SK-MEL-5 (cell line): ENCODE results near the gene CXorf65. TPM values are rescaled to one million over a fixed set of nuclear protein-coding genes. Genes with fewer than 3 reads are reported as not detected.
A peak's percentile ranks its signal among the peaks of the same experiment; 100 is the strongest.

Experiments used
- DNase-seq: peaks from one replicate; pipeline ENCODE4 v3.0.0-alpha.2; 2016; ENCODE audit warnings: low read depth, low spot score
- in situ Hi-C: cut with HindIII; loops from 2 replicates; pipeline ENCODE4 v1.10.0; 2016; ENCODE audit warnings: low sequenced_read_pairs, high pct_unique_total_duplicates, low pct_unique_long_range_greater_than_20kb
- polyA plus RNA-seq, 2 experiments: library from polyadenylated mRNA; depleted of rRNA; stranded (reverse); fragments of >200 nt; gene quantifications; 2 replicates each; pipeline ENCODE4 v1.2.3, GENCODE V29; 2015
- total RNA-seq: library from RNA; depleted of rRNA; stranded (reverse); fragments of >200 nt; shearing (Covaris generic); gene quantifications from 2 replicates; pipeline ENCODE4 v1.2.3, GENCODE V29; 2014; rRNA removed

The CXorf65 gene
- total RNA-seq = not detected in 2 replicates
- polyA plus RNA-seq (2015; cell fraction: cytosol; rRNA removed) = 0.35 TPM in 1 of 2 replicates, not detected in the other
- not detected in 2 replicates for polyA plus RNA-seq (2015; cell fraction: nucleus; rRNA removed)

DNA sequence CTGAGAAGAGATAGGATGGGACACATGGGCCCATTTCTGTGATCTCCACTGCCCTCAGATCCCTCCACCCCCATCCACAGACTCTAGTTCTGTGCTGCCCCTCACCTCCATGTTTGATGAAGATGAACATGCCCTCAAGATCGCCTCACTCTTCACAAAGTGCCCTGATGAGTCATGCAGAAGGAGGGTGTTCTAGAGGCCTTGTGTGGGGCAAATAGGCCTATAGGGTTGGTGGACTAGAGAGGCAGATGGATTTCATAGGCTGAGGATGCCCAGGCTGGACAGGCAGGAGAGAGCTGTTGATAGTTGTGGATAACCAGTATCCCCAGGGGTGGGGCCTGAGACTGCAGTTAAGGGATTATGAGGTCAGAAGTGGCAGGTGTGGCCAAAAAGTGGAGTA is at the start of gene CXorf65:
TSS of gene CXorf65 (minus strand) at position 314 of the 400 bp plus-strand sequence. CDS start at position 130, 184 bp downstream.
- in situ Hi-C loops = no loop called here
- DNase-seq = no peak

DNA sequence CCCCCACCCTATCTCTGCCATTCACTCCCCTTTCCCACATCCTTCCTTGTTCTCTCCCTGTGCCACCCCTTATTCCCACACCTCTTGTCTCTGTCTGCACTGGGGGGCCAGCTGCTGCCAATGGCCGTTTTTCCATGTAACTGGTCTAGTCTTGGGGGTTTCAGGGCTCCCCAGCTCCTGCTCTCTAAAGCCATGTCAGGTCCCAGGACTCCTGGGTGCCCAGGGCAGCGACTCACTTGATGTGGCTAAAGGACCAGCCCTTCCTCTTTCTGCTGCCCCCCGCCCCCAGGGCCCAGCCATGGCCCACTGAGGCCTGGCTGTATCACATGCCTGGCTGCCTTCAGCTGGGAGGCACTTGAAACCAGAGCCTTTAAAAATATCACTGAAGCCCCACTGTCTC is 48.1 kb upstream of the CXorf65 start:
- in situ Hi-C loops = no loop called here
- no peak for DNase-seq

DNA sequence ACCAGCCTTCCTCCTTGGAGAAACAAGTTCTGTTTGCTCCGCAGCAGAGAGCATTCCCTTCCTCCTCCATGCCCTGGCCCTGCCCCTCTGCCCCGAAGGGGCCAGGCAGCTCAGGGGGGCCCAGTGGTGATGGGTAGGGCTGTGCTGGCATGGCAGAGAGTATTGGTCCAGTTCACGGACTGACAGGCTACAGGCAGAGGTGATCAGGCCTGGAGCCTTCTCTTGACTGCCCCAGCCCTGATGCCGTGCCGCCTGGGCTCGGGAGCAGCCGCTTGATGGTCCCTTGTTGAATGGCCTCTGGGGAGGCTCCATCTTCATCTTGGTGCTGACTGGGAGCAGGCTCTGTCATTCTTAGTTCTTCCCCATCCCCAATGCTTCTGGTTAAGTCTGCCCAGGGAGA is 47.7 kb upstream of the CXorf65 start:
- in situ Hi-C loops = no loop called here
- no peak for DNase-seq

DNA sequence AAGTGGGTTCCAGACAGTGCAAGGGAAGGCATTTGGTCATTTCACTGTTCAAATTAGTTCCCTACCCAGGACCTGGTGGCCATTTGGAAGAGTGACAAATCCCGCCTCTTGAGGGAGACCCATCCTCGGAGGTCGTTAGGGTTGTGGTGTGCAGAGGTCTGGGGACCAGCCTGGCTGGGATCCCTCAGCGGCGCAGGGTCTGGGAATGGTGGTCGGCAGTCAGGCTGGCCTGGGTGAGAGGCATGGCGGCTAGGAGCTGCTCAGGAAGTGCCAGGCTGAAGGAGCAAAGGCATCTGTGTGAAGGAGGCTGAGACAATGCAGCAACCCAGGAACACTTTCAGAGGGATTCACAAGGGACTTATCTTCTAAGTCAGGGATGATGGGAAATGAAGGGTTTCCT is 44.8 kb upstream of the CXorf65 start:
- in situ Hi-C loops = no loop called here
- no peak for DNase-seq

DNA sequence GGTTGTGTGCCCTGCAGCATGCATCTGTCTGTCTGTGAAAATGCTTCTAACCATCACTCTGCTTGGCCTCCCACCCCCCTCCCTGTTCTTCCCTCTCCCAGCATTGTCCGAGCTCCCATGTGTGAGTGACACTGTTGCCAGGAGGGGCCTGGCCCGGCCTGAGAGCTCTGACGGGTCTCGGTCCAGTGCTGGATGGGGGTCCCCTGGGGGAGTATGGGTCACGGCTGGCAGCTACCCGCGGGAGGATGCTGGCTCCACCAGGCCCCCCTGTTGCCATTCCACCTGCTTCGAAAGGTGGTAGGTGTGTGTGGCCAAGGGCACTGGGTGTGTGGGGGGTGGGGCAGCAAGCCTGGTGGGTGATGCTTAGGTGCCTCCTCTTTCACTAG is 41.7 kb upstream of the CXorf65 start:
- in situ Hi-C loops = no loop called here
- DNase-seq = no peak

DNA sequence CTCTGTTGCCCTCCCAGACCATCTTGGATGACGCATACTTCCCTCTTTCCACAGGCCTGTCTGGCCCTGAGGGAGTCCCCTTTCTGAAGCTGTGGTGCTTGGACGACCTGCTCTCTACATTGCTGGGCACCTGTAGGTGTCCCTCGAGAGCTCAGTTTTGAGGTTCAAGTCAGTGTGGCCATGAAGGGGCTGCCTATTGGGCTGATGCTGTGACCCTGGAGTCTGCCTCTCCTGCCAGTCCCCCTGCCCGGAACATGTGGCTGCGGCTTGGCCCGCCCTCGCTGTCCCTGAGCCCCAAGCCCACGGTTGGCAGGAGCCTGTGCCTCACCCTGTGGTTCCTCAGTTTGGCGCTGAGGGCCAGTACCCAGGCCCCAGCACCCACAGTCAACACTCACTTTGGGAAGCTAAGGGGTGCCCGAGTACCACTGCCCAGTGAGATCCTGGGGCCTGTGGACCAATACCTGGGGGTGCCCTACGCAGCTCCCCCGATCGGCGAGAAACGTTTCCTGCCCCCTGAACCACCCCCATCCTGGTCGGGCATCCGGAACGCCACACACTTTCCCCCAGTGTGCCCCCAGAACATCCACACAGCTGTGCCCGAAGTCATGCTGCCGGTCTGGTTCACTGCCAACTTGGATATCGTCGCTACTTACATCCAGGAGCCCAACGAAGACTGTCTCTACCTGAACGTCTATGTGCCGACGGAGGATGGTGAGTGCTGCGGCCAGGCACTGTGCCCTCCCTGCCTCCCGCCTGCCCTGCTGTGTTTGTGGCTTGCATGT is 41.1 kb upstream of the CXorf65 start:
- in situ Hi-C loops = no loop called here

DNA sequence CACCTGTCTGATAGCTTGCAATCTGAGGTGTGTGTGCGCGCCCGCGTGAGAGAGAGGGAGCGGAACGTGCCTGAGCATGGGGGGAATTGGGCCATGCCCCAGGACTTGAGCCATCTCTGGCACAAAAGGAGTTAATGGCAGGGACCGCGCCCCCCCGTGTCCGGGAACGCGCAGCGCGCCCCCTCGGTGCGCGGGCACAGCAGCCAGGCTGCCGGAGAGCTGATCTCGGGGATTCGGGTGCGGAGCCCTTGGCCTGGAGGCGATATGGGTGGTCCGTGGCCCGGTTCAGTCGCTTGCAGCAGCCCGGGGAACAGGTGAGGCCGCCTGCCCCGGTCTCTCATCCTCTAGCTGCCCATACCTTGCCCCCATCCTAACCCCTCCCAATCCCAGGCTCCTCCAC is 38.1 kb upstream of the CXorf65 start, which contains the start of gene NLGN3:
TSS of gene NLGN3 (plus strand) at position 191 of the 400 bp plus-strand sequence. CDS start 2,909 bp downstream, outside the sequence.
- in situ Hi-C loops = no loop called here
- no peak for DNase-seq

More for the DNA sequence above, 41.1 kb upstream of the CXorf65 start:
- DNase-seq = no peak

DNA sequence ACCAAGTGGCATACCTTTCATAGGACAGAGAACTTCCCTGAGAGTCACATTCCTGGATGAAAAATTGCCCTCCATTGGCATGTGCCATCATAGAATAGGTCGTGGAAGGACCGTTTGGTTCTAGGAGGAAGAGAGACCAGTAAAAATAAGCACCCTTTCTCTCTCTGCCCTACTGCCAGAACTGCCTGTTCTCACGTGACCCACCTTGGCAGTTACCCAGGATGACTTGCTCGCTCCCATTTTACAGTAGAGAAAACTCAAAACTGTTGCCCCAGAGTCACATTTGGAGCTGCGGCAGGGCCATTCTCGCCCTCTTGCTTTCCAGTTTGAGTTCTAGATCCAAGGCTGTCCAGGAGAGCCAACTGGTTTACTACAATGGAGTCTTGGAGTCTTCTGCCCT is 37.0 kb upstream of the CXorf65 start:
- in situ Hi-C loops = no loop called here
- DNase-seq = no peak

DNA sequence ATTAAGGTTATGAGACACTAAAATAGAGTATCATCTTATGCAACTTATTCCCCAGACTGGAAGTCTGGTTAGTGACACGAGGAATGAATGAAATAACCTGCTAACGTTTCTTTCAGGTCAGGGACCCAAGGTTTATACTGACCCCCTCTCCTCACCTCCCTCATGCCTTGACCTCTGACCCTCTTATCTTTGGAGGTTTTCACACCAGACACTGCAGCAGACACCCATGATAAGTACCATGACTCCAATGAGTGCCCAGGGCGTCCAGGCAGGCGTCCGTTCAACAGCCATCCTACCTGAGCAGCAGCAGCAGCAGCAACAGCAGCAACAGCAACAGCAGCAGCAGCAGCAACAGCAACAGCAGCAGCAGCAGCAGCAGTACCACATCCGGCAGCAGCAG is 33.9 kb upstream of the CXorf65 start:
- in situ Hi-C loops = no loop called here

DNA sequence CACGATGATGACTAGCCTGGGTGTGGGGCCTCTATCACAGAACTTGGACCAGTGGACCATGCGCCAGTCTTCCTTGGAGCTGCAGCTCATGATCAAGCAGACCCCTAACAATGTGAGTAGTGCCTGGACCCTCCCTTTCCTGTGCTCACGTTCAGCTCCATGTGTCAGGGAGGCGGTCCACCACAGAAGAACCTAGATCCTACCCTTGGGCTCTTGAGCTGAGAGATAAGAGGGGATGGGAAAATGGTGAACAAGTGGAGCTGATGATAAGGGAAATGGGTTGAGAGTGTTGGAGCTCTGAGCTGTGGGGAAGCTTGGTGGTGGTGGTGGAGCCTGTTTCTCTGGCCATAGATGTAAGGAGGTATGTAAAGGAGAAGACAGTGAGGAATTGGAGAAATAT is 25.0 kb upstream of the CXorf65 start:
- DNase-seq = no peak
- in situ Hi-C loops = no loop called here

More for the DNA sequence above, 33.9 kb upstream of the CXorf65 start:
- no peak for DNase-seq

DNA sequence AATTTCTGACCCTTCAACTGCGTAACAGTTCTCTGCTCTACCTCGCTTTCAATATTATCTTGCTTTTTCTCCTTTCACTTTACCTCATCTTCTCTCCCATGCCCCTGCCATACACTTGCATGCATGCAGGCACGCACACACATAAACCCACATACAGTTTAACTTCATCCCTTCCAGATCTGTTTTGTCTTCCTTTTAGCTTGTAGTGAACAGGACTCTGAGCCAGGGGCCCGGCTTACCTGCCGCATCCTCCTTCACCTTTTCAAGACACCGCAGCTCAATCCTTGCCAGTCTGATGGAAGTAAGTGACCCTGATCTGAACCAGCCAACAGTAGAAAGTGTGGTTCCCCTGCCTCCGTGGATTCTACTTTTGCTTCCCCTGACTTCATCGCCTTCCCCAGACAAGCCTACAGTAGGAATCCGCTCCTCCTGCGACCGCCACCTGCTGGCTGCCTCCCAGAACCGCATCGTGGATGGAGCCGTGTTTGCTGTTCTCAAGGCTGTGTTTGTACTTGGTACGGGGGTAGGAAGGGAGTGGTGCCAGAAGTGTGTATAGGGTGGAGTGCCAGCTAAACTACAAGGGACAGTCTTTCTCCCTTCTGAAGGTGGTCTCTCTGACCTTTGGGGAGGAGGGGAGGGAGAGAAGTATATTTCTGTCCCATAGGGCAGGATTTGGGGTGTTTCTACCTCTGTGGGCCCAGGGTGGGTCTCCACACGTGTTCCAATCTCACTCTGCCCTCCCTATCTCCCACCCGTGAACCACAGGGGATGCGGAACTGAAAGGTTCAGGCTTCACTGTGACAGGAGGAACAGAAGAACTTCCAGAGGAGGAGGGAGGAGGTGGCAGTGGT is 22.6 kb upstream of the CXorf65 start:
- in situ Hi-C loops = no loop called here
- DNase-seq = peak; percentile 72

DNA sequence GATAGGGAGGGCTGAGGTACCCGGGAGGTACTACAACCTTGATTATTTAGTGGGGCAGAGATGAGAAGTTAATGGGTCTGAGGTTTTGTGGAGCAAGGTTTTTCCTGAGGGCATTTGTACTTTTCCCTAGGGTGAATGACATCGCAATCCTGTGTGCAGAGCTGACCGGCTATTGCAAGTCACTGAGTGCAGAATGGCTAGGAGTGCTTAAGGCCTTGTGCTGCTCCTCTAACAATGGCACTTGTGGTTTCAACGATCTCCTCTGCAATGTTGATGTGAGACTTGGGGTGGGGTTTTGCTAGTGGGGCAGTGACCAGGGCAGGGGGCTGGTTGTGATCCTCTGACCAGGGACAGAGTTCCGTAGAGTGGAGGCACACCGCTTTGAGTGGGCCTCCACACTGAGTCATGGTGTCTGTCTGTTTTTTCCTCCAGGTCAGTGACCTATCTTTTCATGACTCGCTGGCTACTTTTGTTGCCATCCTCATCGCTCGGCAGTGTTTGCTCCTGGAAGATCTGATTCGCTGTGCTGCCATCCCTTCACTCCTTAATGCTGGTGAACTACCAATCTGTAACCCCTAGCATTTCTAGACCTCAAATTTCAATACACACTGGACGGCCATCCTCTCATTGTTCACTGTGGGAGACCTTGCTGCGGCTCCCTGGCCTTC is 21.8 kb upstream of the CXorf65 start:
- no peak for DNase-seq
- in situ Hi-C loops = no loop called here

DNA sequence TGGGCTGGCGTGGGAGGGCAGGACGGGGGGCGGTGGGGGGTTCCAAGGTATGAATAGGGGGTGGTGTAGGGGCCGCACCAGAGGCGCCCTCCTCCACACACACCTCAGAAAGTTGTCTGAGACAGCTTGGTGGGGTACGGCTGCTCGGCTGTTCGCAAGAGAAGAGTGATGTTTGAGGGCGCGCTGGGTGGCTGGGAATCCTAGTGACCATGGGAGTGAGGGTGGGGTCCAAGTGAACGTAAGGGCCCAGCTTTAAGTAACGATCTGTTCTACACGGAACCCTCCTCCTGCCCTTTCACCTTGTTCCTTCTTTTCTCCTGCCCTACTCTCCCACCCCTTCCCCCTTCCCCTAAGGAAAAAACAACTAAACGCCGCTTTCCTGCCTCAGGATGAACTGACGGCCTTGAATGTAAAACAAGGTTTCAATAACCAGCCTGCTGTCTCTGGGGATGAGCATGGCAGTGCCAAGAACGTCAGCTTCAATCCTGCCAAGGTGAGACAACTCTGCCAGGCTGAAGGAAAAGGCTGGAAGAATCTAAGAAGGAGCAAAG is 12.5 kb upstream of the CXorf65 start:
- DNase-seq = no peak
- in situ Hi-C loops = no loop called here

DNA sequence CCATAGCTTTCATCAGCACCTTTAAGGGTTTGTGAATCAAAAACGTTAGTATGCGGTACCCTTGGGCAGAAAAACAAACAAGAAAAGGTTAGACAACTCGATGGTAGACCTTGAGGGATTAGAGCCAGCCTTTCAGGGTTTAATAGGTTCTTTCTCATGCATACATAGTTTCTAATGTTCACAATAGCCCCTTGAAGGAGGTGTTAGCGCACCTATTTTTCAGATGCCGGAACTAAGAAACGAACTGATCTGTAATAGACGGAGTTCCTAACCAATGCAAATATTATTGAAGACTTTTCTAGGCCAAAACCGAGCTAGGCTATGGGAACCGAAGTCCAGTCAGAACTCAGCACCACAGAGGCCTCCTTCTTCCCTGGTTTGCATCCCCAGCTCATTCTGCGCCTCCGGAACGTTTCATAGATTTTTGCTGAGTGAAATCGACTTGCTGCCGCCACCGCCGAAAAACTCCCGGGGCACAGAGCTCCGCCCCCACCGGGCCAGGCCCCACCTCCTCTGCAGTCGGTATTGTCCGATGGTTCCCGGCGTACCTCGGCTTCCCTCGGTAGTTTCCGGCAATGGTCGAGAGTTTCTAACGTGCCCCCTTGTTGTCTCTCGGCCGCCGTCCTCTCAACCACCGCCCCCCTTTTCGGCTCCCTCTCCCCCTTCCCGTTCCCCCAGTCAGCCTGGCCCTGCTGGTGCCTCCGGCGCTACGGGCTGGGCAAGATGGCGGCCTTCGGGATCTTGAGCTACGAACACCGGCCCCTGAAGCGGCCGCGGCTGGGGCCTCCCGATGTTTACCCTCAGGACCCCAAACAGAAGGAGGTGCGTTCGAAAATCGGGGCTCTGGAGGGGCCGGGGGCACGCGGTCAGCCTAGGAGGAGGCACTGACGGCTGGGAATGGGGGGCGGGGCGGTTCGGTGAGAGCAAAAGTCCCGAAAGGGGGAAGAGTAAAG is 11.8 kb upstream of the CXorf65 start, which contains the start of gene MED12:
TSS of gene MED12 (plus strand) at position 565 of the 953 bp plus-strand sequence. CDS start at position 724, 159 bp downstream.
- DNase-seq = peak; percentile 80
- in situ Hi-C loops = no loop called here

DNA sequence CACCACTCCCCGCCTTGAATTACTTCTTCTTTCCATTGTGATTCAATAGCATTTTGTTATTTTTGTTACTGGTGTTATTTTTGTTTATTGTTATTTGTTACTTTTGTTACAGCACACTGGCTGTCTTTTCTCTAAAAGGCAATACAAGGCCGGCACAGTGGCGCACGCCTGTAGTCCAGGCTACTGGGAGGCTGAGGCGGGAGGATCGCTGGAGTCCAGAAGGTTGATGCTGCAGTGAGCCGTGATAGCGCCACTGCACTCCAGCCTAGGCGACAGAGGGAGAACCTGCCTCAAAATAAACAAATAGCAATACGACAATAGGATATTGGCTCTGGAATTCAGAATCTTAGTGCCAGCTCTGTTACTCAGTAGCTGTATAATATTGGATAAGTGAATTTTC is 10.8 kb upstream of the CXorf65 start:
- in situ Hi-C loops = no loop called here
- no peak for DNase-seq

DNA sequence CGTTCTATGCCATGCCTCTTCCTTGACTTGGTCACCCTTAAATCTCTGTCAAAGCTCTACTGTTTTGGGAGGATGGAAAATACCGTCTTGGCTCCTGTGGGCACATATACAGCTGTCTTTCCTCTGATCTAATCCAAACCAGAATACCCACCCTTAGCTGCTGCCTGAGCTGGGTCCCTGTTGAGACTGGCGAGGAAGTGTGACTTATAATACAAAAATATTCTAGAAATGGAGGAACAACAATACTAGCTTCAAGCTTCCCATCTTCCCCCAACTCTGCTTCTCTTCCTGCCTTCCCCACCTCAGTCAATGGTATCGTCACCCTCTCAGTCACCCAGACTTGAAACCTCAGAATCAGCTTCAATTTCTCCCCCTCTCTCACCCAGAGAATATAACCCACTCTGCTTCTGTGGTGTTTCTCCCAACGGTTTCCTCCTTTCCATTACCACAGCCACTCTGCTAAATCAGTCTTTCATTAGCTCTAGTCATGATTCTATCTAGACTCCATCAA is 5.4 kb upstream of the CXorf65 start:
- in situ Hi-C loops = no loop called here
- DNase-seq = no peak
